Tibial nerve (tissue), 4 donors: Measurements from ENCODE around the gene RXRB. TPM values are rescaled to one million over a fixed set of nuclear protein-coding genes. Genes with fewer than 3 reads are reported as not detected.

Source experiments
- DNase-seq, 2 donors: peaks; one replicate each; pipeline ENCODE4 v3.0.0-alpha.2; 2019; ENCODE audit warnings: low spot score in 2 of 2
- H3K27ac ChIP-seq, 4 donors: fragments of 200-600 bp; sonication (generic) in 3 of 4; one replicate each; pipeline ENCODE4 v1.5.1; 2017 to 2019; ENCODE audit warnings: mild to moderate bottlenecking in 1 of 4
- H3K27me3 ChIP-seq, 2 donors: fragments of 200-600 bp; sonication (generic) in 1 of 2; one replicate each; pipeline versions ENCODE4 v1.5.1 to v1.6.0; 2017 to 2019
- H3K36me3 ChIP-seq, 3 donors: fragments of 200-600 bp; sonication (generic); one replicate each; pipeline ENCODE4 v1.5.1; 2018 to 2019
- H3K4me1 ChIP-seq, 4 donors: fragments of 200-600 bp; sonication (generic) in 3 of 4; one replicate each; pipeline ENCODE4 v1.5.1; 2017 to 2019
- H3K4me3 ChIP-seq, 4 donors: fragments of 200-600 bp; sonication (generic) in 3 of 4; one replicate each; pipeline ENCODE4 v1.5.1; 2017 to 2019; ENCODE audit warnings: mild to moderate bottlenecking in 1 of 4, moderate library complexity in 1 of 4
- H3K9me3 ChIP-seq, 4 donors: fragments of 200-600 bp; sonication (generic) in 3 of 4; one replicate each; pipeline ENCODE4 v1.5.1; 2017 to 2019
- EP300 ChIP-seq, 2 donors: sonication (generic); formaldehyde crosslinking; IDR thresholded peaks; one replicate each; pipeline ENCODE4 v1.6.1; 2017; ENCODE audit warnings: antibody characterized with exemption in 2 of 2, mild to moderate bottlenecking in 1 of 2
- POLR2A ChIP-seq, 2 donors: fragments of 450-650 bp; IDR thresholded peaks; one replicate each; pipeline ENCODE4 v1.6.1; 2017; ENCODE audit warnings: antibody characterized with exemption in 2 of 2, mild to moderate bottlenecking in 2 of 2, moderate library complexity in 2 of 2
- WGBS, 2 donors: methylation state at CpG; one replicate each; pipeline ENCODE4 v1.1.5; 2018; 5-methylcytosine and 5-hydroxymethylcytosine counted together
- total RNA-seq, 4 donors: library from RNA; depleted of rRNA; stranded (reverse); fragments of >200 nt; gene quantifications; one replicate each; pipeline ENCODE4 v1.1.0, GENCODE V29; 2016
- TF ChIP-seq, protein P1 (sequence below), 5 experiments: fragments of 200-600 bp in 3 of 5; fragments of 450-650 bp in 2 of 5; sonication (generic) in 3 of 5; IDR thresholded peaks; one replicate each; pipeline ENCODE4 v1.5.1; 2016 to 2019; ENCODE audit warnings: antibody characterized with exemption in 5 of 5, mild to moderate bottlenecking in 3 of 5, moderate library complexity in 2 of 5

Gene RXRB
- total RNA-seq, 4 donors from 2014 or later: 34.3 to 64.7 (median 43.9) TPM

DNA sequence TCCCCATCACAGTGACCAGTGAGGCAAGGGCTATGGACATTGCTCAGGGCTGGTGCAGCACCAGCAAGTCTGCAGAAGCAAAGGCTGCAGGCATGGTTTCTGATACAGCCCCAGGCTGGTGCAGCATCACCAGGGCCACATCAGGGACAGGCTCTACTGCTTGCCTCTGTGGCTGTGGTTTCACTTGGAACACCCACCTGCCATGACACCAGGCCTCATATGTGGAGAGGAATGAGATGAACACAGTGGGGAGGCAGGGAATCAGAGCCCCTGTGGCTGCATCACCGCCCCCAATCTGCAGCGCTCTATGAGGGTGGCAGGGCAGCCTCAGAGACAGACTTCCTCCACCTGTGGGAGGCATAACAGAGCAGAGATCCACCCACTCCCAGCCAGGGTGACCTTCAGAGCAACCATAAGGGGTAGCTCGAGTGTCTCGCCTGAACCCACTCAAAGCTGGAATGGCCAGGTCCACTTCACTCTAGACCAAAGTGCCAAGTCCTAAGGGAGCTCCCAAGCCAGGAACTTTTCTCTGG is 15.7 kb upstream of the RXRB start:
- Histone ChIP-seq H3K36me3 (peaks cover 0 to 12% (median 0%) of the 10 kb centered on the region in 3 donors), H3K4me3 (no peak overlapping the region), H3K9me3 (no peaks in the 10 kb centered on the region), H3K27me3 (peaks cover 0 to 33% of the 10 kb centered on the region in 2 donors), H3K4me1 (peaks cover 0 to 21% (median 13%) of the 10 kb centered on the region in 4 donors), H3K27ac (no peak overlapping the region)
- TF ChIP-seq EP300 (IDR thresholded peaks at IDR 0.05) (no peak), POLR2A (IDR thresholded peaks at IDR 0.05) (no peak)
- TF ChIP-seq, protein P1, sequence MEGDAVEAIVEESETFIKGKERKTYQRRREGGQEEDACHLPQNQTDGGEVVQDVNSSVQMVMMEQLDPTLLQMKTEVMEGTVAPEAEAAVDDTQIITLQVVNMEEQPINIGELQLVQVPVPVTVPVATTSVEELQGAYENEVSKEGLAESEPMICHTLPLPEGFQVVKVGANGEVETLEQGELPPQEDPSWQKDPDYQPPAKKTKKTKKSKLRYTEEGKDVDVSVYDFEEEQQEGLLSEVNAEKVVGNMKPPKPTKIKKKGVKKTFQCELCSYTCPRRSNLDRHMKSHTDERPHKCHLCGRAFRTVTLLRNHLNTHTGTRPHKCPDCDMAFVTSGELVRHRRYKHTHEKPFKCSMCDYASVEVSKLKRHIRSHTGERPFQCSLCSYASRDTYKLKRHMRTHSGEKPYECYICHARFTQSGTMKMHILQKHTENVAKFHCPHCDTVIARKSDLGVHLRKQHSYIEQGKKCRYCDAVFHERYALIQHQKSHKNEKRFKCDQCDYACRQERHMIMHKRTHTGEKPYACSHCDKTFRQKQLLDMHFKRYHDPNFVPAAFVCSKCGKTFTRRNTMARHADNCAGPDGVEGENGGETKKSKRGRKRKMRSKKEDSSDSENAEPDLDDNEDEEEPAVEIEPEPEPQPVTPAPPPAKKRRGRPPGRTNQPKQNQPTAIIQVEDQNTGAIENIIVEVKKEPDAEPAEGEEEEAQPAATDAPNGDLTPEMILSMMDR (IDR thresholded peaks at IDR 0.05): no peak
- no peak for DNase-seq
- WGBS, 2 donors: 86 to 87% methylated on average over 4 of the region's 4 CpGs

DNA sequence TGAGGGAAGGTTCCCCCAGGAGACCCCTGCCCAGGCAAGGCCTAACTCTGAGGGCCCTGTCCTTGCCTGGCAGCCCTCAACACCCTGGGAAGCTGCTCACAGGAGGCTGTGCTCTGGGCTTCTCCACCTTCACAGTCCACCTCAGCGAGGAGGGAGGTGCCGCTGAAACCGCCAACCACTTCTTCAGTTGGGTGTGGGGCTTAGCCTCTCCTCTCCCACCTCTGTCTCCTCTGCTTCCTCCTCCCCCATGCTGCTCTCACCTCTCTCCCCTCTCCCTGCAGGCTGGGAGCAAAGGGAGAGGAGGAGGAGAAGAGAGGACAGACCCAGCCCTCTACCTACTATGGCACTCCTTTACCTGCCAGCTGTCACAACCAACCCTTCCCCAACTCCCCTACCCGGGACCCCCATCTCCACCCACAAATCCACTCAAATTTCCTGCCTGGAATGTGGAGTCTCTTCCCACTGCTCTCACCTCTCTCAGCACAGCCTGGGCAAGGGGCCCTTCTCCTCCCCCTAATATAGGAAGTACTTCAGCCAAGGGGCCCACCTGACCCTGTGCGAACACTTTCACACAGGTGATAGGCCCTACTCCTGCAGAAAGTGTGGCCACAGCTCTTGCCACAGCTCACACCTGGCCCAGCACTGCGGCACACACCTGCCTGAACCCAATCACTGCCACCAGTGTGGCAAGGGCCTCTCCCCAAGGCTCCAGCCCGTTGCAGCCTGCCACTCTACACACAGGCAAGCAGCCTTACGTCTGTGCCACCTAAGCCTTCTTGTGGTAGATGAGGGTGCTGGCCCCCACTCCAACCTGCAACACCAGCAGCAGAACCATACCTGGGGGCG is 15.0 kb upstream of the RXRB start:
- peaks cover 0 to 21% (median 13%) of the 10 kb centered on the region in 4 donors for H3K4me1 ChIP-seq
- no peak overlapping the region for H3K27ac ChIP-seq
- TF ChIP-seq POLR2A (IDR thresholded peaks at IDR 0.05) (no peak), EP300 (IDR thresholded peaks at IDR 0.05) (no peak)
- TF ChIP-seq, protein P1 (IDR thresholded peaks at IDR 0.05): no peak
- peaks cover 0 to 19% (median 0%) of the 10 kb centered on the region in 3 donors for H3K36me3 ChIP-seq
- H3K9me3 ChIP-seq: no peaks in the 10 kb centered on the region
- DNase-seq: no peak
- peaks cover 0 to 26% of the 10 kb centered on the region in 2 donors for H3K27me3 ChIP-seq
- WGBS, 2 donors: 76 to 77% methylated on average over 9 of the region's 9 CpGs
- H3K4me3 ChIP-seq: no peak overlapping the region

DNA sequence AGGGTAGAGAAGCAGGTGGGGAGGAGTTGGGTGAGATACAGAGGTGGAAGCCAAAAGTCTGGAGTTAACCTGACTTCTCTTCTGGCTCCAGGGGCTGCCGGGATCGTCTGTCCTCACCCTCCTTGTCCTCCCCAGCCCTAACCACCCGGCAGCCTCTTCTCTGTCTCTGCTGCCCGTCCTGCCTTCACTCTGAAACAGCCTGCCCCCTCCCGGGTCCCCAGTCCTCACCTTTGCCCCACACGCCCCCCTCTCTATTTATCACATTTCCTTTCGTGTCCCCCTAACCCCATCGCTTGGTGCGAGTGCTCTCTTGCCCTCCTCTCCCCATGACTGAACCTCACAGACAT is 13.5 kb upstream of the RXRB start:
- no peak for DNase-seq
- no peak for TF ChIP-seq EP300 (IDR thresholded peaks at IDR 0.05)
- no peak for TF ChIP-seq POLR2A (IDR thresholded peaks at IDR 0.05)
- TF ChIP-seq, protein P1 (IDR thresholded peaks at IDR 0.05): no peak
- peak overlapping the region; percentile 24 to 57 (median 50) for H3K4me3 ChIP-seq
- 10 to 11% methylated on average over 9 of the region's 9 CpGs for WGBS, 2 donors
- peaks cover 0 to 27% (median 13%) of the 10 kb centered on the region in 4 donors for H3K4me1 ChIP-seq
- H3K27me3 ChIP-seq: peaks cover 0 to 20% of the 10 kb centered on the region in 2 donors
- H3K36me3 ChIP-seq: peaks cover 0 to 30% (median 0%) of the 10 kb centered on the region in 3 donors
- H3K9me3 ChIP-seq: no peaks in the 10 kb centered on the region
- peak overlapping the region in 1 of 4 donors; percentile 53 for H3K27ac ChIP-seq

DNA sequence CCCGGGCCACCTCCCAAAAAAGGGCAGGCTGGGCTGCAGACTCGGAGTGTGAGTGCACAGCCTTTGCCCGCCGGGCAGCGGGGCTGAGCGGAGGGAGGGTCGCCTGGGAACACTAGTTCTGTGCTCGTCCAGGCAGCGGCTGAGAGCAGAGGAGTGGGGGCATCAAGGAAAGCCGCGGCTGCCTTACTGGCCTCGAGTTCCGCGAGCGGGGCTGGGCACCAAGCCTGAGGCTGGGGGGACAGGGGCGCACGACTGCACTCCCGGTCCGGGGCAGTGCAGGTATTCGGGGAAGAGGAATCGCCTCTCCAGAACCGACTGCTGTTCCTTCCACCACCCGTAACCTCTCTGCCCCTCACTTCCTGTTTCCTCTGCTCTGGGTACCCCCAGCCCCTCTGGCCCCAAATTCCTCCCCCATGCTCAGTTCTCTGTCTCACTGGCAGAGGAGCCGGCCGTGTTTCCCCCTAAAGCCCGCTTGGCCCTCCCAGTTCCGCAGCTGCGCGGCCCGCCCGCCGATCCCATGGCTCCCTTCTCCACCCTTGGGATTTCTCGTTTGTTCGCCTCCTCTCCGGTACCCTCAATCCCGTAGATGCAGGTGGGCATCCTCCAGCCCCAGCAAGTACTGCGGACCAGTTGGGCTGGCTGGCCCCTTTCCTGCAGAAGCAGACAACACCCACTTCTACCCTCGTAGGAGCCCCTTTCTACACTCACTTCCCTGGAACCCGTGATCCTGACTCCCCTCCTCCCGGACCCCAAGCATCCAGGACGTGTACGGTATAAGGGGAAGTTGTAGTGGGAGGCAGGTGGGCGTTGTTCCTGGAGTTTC is 12.9 kb upstream of the RXRB start:
- peak overlapping the region in 1 of 4 donors; percentile 53 for H3K27ac ChIP-seq
- WGBS, 2 donors: 1% methylated on average over 43 of the region's 43 CpGs
- no peak for DNase-seq
- peaks cover 0 to 30% (median 0%) of the 10 kb centered on the region in 3 donors for H3K36me3 ChIP-seq
- TF ChIP-seq EP300 (IDR thresholded peaks at IDR 0.05): no peak
- no peak for TF ChIP-seq POLR2A (IDR thresholded peaks at IDR 0.05)
- TF ChIP-seq, protein P1 (IDR thresholded peaks at IDR 0.05): no peak
- H3K27me3 ChIP-seq: peaks cover 0 to 20% of the 10 kb centered on the region in 2 donors
- peak overlapping the region; percentile 24 to 57 (median 50) for H3K4me3 ChIP-seq
- H3K4me1 ChIP-seq: peaks cover 0 to 32% (median 14%) of the 10 kb centered on the region in 4 donors
- no peaks in the 10 kb centered on the region for H3K9me3 ChIP-seq
